GM18909 (cell line): ENCODE measurements around the gene FAM193A.
"Not testable (repeated sequence)": the region's sequence is repeated elsewhere in the genome, so short reads cannot be mapped to it uniquely, and the experiment has no call there.

Experiments used
- ATAC-seq: cut with Tn5 transposase; IDR thresholded peaks from one replicate; pipeline ENCODE4 v1.9.1; 2021; ENCODE audit warnings: mild to moderate bottlenecking; ENCODE audit not compliant: unreplicated experiment, poor library complexity

FAM193A gene

GRCh38 chr4:2515830-2516550 is 20.5 kb upstream of the FAM193A start:
- no peak for ATAC-seq

GRCh38 chr4:2516635-2517034 is 19.8 kb upstream of the FAM193A start:
- ATAC-seq, result no peak

- ATAC-seq, result no peak
Observed at GRCh38 chr4:2526559-2526958, 9.9 kb upstream of the FAM193A start.

GRCh38 chr4:2534904-2535375 is 1.5 kb upstream of the FAM193A start:
- ATAC-seq, result no peak

GRCh38 chr4:2535376-2536192 is 863 bp upstream of the FAM193A start:
- peak; percentile 13 for ATAC-seq

GRCh38 chr4:2537011-2537830 is 774 bp downstream of the FAM193A start:
- ATAC-seq, result peak; percentile 22

- ATAC-seq, result not testable (repeated sequence)
Observed at GRCh38 chr4:2543580-2544191, 7.2 kb downstream of the FAM193A start.

GRCh38 chr4:2545321-2546013 is 9.0 kb downstream of the FAM193A start:
- ATAC-seq, result no peak

- no peak for ATAC-seq
Observed at GRCh38 chr4:2546286-2546823, 9.9 kb downstream of the FAM193A start.

- not testable (repeated sequence) for ATAC-seq
Observed at GRCh38 chr4:2546961-2547691, 10.7 kb downstream of the FAM193A start.

GRCh38 chr4:2551118-2551517 is 14.7 kb downstream of the FAM193A start:
- ATAC-seq, result no peak

- no peak for ATAC-seq
Observed at GRCh38 chr4:2552806-2553205, 16.4 kb downstream of the FAM193A start.

- ATAC-seq, result no peak
Observed at GRCh38 chr4:2558301-2558700, 21.9 kb downstream of the FAM193A start.

GRCh38 chr4:2560167-2560566 is 23.7 kb downstream of the FAM193A start:
- no peak for ATAC-seq

- ATAC-seq, result no peak
Observed at GRCh38 chr4:2565533-2565932, 29.1 kb downstream of the FAM193A start.

GRCh38 chr4:2570036-2570435 is 33.6 kb downstream of the FAM193A start:
- ATAC-seq, result no peak

GRCh38 chr4:2570551-2571222 is 34.2 kb downstream of the FAM193A start:
- ATAC-seq, result peak; percentile 65

- ATAC-seq, result no peak
Observed at GRCh38 chr4:2572076-2572475, 35.6 kb downstream of the FAM193A start.
